Nephron (organoid): ENCODE measurements around the gene GCFC2.
"Not testable (repeated sequence)": the region's sequence is repeated elsewhere in the genome, so short reads cannot be mapped to it uniquely, and the experiment has no call there.

ENCODE experiments used
- H3K27ac Mint-ChIP-seq, 3 experiments: 2 replicates each; pipeline ENCODE4 v1.8.0; 2020; ENCODE audit warnings: mixed read lengths in 3 of 3, mild to moderate bottlenecking in 2 of 3, moderate library complexity in 1 of 3
- H3K27me3 Mint-ChIP-seq: 2 replicates; pipeline ENCODE4 v1.8.0; 2021; ENCODE audit warnings: low read depth, mild to moderate bottlenecking, moderate library complexity, mixed read lengths
- H3K36me3 Mint-ChIP-seq: 2 replicates; pipeline ENCODE4 v1.8.0; 2020; ENCODE audit warnings: low read depth, mixed read lengths
- H3K4me1 Mint-ChIP-seq: 2 replicates; pipeline ENCODE4 v1.8.0; 2020; ENCODE audit warnings: mixed read lengths
- H3K4me3 Mint-ChIP-seq, 3 experiments: 2 replicates each; pipeline ENCODE4 v1.8.0; 2020; ENCODE audit warnings: mild to moderate bottlenecking in 3 of 3, mixed read lengths in 3 of 3, moderate library complexity in 2 of 3
- H3K9me3 Mint-ChIP-seq: 2 replicates; pipeline ENCODE4 v1.8.0; 2020; ENCODE audit warnings: mixed read lengths
- TF ChIP-seq, protein P1 (sequence below), 3 experiments: fragments of 200-600 bp; sonication (generic); IDR thresholded peaks; one replicate each; pipeline ENCODE4 v1.5.0; 2021; ENCODE audit warnings: antibody characterized with exemption in 3 of 3; ENCODE audit not compliant: unreplicated experiment in 3 of 3

The GCFC2 gene

DNA sequence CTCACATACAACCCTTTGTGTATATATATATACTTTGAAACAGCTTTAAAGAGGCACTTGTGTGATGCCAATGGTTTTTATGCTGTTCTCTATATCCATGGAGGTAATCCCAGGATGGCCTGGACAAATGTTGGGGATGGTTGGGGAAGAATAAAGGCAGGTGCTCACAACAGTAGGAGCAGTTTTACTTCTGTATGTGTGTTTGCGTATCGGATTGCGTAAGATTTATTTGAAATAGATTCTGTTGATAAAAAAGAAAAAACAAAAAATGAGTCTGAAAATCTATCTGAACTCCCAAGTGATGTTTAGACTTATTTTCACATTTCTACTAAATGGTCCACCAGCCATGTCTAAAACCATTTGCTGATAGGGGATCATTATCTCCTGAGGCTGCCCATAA, 34.8 kb downstream of the GCFC2 start:
- Mint-ChIP-seq H3K36me3 (peaks cover 49% of the 10 kb centered on the region), H3K9me3 (no peaks in the 10 kb centered on the region), H3K27me3 (no peaks in the 10 kb centered on the region), H3K4me1 (peaks cover 9% of the 10 kb centered on the region), H3K27ac (no peak overlapping the region), H3K4me3 (no peak overlapping the region)
- TF ChIP-seq, protein P1, sequence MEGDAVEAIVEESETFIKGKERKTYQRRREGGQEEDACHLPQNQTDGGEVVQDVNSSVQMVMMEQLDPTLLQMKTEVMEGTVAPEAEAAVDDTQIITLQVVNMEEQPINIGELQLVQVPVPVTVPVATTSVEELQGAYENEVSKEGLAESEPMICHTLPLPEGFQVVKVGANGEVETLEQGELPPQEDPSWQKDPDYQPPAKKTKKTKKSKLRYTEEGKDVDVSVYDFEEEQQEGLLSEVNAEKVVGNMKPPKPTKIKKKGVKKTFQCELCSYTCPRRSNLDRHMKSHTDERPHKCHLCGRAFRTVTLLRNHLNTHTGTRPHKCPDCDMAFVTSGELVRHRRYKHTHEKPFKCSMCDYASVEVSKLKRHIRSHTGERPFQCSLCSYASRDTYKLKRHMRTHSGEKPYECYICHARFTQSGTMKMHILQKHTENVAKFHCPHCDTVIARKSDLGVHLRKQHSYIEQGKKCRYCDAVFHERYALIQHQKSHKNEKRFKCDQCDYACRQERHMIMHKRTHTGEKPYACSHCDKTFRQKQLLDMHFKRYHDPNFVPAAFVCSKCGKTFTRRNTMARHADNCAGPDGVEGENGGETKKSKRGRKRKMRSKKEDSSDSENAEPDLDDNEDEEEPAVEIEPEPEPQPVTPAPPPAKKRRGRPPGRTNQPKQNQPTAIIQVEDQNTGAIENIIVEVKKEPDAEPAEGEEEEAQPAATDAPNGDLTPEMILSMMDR (IDR thresholded peaks at IDR 0.05; ENCODE audit: unreplicated experiment in 3 of 3) = no peak

DNA sequence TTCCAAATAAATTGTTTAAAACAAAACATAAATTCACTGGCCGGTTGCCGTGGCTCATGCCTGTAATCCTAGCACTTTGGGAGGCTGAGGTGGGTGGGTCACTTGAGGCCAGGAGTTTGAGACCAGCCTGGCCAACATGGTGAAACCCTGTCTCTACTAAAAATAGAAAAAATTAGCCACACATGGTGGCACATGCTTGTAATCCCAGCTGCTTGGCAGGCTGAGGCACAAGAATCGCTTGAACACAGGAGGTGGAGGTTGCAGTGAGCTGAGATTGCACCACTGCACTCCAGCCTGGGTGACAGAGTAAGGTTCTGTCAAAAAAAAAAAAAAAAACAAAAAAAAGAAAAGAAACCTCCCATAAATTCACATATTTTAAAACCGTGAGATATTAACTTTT, 35.3 kb downstream of the GCFC2 start:
- not testable (repeated sequence) for H3K4me3 Mint-ChIP-seq, H3K27me3 Mint-ChIP-seq, H3K4me1 Mint-ChIP-seq, H3K9me3 Mint-ChIP-seq, H3K27ac Mint-ChIP-seq
- H3K36me3 Mint-ChIP-seq = peaks cover 49% of the 10 kb centered on the region

DNA sequence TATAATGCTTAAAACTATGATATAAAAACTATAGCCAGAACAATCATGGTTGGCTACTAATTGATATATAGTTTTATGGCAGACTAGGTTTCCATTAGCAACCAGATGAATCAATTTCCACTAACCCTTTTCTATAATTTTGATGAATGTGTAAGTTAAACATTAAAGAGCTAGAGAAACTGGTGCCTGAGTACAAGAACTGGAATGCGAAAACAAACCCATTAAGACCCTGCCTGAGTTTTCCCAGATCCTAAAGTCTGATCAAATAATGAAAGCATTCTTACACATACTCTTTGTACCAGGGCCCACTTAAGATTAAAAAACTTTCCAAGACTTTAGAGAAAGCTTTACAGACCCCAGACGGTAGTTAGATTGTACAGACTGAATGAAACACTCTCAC, 42.8 kb downstream of the GCFC2 start:
- Mint-ChIP-seq H3K9me3 (no peaks in the 10 kb centered on the region), H3K27me3 (no peaks in the 10 kb centered on the region), H3K27ac (peak overlapping the region; percentile 84 to 96 (median 94)), H3K4me1 (no peaks in the 10 kb centered on the region), H3K4me3 (no peak overlapping the region), H3K36me3 (peaks cover 59% of the 10 kb centered on the region)
- TF ChIP-seq, protein P1 (IDR thresholded peaks at IDR 0.05; ENCODE audit: unreplicated experiment in 3 of 3) = no peak

DNA sequence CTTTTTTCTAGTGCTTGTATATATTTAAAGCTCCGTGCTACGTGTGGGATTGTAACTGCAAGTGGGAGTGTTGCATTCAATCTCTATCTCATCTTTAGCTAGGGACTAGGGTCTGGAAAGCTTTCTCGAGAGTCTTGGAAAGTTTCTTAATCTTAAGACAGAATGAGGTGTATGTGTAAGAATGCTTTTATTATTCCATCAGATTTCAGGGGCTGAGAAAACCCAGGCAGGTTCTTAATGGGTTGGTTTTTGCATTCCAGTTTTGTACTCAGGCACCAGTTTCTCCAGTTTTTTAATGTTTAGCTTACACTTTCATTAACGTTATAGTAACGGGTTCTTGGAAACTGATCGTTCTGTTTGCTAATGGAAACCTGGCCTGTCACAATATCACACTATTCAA, 43.8 kb downstream of the GCFC2 start:
- Mint-ChIP-seq H3K36me3 (peaks cover 62% of the 10 kb centered on the region), H3K4me1 (no peaks in the 10 kb centered on the region), H3K27ac (peak overlapping the region; percentile 67 to 96 (median 84)), H3K27me3 (no peaks in the 10 kb centered on the region), H3K9me3 (no peaks in the 10 kb centered on the region), H3K4me3 (no peak overlapping the region)
- TF ChIP-seq, protein P1 (IDR thresholded peaks at IDR 0.05; ENCODE audit: unreplicated experiment in 3 of 3) = no peak

DNA sequence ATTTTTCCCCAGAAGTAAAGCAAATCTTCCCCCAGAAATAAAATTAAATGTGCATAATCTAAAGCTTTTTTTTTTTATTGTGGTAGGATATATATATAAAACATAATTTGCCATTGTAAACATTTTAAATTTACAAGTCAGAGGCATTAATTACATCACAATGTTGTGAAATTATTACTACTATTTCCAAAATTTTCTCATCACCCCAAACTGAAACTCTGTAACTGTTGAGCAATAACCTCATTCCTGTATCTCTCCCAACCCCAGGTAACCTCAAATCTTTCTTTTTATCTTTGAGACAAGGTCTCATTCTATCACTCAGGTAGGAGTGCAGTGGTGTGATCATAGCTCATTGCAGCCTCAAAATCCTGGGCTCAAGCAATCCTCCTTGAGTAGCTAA, 52.9 kb downstream of the GCFC2 start:
- Mint-ChIP-seq H3K9me3 (peaks cover 25% of the 10 kb centered on the region), H3K4me3 (no peak overlapping the region), H3K36me3 (peaks cover 99% of the 10 kb centered on the region), H3K27ac (no peak overlapping the region), H3K27me3 (no peaks in the 10 kb centered on the region), H3K4me1 (no peaks in the 10 kb centered on the region)
- TF ChIP-seq, protein P1 (IDR thresholded peaks at IDR 0.05; ENCODE audit: unreplicated experiment in 3 of 3) = no peak

DNA sequence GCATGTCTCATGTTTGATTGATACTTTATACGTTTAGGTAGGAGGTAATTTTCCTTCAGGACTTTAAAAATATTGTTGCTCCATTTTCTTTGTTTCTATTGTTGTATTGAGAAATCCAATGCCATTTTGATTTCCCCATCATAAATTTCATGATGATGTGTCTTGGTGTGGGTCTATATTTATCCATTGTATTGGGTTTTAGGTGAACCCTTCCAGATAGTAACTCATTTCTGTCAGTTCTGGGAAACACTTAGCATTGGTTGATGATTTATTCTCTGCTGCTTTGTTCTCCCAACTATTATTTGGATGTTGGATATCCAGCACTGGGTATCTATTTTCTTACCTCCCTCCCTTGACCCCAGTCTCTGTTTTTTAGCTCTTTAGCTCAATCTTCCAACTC, 54.2 kb downstream of the GCFC2 start:
- Mint-ChIP-seq H3K9me3 (peaks cover 25% of the 10 kb centered on the region), H3K4me3 (no peak overlapping the region)

More for the DNA sequence above, 54.2 kb downstream of the GCFC2 start:
- Mint-ChIP-seq H3K4me1 (no peaks in the 10 kb centered on the region), H3K36me3 (peaks cover 99% of the 10 kb centered on the region), H3K27ac (no peak overlapping the region), H3K27me3 (no peaks in the 10 kb centered on the region)
- TF ChIP-seq, protein P1 (IDR thresholded peaks at IDR 0.05; ENCODE audit: unreplicated experiment in 3 of 3) = no peak
